GM08714 (cell line): ENCODE data around the gene PPIE.

Experiments used
- H3K4me3 ChIP-seq: fragments of 200-500 bp; sonication (Bioruptor generic); 2 replicates; pipeline ENCODE4 v1.5.1; 2014; ENCODE audit warnings: mild to moderate bottlenecking, low read length, inconsistent platforms
- ZNF274 ChIP-seq: IDR thresholded peaks from 2 replicates; pipeline ENCODE4 v1.6.1; 2012; ENCODE audit warnings: mild to moderate bottlenecking, low read depth, low read length

The PPIE gene

DNA sequence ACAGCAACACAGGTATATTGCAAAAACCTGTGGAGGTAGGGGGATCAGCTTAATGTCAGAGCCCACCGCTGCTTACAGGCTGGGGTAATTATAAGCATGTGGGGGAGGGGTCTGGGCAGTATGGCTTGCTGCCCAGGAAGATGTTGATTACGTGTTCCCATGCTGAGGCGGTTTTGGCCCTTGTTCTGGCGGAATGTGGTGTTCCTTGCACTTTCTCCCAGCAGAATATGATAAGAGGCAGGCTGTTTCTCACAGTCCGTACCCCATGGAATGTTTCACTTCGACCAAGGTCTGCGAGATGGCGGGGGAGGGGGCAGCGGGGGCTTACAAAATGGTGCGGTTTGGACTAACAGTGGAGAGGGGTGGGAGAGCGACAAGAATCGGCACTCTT lies 37.6 kb upstream of the PPIE start:
- no peak overlapping the region for H3K4me3 ChIP-seq
- no peak for TF ChIP-seq ZNF274

DNA sequence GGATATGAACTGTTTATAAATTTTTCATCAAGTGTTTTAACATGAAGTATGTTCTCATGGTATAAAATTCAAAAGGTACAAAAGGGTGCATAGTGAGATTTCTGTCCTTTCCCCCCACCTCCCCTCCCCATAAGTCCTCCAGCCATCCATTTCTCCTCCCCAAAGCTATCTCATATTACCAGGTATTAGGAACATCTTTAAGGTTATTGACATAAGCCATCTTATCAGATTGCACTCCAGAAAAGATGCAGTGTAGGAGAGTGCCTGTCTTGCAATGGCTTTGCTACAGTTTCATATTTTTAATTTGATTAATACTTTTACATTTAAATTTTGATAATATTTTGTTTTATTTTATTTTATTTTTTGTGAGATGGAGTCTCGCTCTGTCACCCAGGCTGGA lies 33.9 kb upstream of the PPIE start:
- no peak overlapping the region for H3K4me3 ChIP-seq
- TF ChIP-seq ZNF274 = no peak

DNA sequence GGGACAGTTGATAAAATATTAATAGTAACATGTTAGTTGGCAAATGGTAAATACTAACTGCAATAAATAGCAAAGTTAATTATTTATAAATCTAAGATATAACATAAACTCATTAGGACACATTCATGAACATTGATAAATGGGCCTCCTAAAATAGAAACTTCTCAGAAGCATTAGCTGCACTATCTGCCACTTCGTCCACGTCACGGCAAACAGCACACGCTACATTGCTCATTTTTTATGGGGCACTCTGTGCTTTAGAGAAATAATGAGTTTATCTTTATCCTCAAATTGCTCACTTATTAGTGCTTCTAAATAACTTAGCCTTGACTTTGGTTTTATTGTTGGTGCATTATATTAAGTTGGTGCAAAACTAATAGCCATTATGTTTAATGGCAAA lies 31.2 kb upstream of the PPIE start:
- no peak for TF ChIP-seq ZNF274
- H3K4me3 ChIP-seq = no peak overlapping the region

DNA sequence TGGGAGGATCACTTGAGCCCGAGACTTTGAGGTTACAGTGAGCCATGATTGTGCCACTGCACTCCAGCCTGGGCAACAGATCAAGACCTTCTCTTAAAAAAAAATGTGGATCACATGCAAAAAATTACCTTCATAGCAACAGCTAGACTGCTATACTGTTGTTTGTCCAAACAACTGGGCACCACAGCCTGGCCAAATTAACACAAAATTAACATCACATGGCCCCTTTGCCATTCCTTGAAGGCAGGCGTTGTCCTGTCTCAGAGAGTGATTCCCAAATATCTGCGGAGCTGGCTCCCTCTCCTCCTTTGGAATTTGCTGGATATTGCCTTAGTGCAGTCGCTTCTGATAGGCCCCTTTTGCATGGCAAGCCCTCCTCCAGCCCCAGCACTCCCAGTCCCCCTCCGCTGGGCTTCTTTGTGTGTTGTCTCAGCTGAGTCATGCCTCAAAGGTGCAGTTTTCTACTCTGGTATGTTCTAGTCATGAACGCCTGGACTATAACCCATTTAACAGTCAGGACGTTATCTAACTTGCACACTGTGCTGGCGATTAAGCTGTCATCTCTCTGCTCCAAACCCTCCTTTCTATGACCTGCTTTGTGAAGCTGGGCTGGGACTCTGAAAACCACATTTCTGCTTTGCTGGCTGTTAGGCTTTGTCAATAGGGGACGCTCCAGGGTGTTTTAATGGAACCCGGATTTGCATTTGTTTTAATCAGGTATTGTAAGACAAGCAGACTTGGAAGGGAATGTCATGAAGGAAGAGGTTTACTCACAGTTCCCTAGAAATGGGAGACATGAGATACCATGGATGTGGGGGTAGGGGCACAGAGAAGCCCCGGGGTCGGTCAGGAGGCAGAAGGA lies 27.3 kb upstream of the PPIE start:
- no peak overlapping the region for H3K4me3 ChIP-seq
- TF ChIP-seq ZNF274 = no peak

DNA sequence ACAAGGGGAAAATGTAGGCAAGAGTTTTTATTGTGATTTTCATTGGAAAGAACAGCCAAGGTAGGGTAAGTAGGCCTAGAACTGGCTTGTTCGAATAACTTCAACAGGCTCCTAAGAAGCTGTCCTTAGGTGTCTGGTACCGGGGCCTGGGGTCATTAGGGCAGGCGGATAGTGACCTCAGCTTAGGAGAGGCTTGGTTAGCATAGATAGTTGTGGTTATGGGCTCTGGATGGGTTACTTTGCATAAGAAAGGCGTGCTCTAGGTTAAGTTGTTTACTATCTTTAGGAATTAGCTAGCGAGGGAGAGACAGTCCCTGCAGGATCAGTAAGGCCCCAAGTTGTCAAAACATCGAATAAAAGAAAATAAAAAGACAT lies 26.7 kb upstream of the PPIE start:
- H3K4me3 ChIP-seq = no peak overlapping the region
- no peak for TF ChIP-seq ZNF274

DNA sequence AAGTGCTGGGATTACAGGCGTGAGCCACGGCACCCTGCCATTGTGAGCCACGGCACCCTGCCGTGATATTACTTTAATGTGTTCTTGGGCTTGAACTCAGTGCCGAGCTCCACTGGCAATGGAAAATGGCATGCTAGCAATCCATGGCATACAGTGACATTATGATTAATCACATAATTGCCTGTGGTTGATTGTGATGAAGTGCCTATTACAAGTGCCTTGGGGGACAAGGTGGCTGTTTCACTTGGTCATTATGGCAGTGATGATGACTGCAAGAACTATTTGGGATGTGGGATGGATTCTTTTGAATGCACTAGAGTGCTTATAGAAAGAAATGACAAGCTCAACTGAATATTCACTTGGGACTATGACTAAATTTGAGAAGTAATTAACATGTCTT lies 25.1 kb upstream of the PPIE start:
- no peak overlapping the region for H3K4me3 ChIP-seq
- no peak for TF ChIP-seq ZNF274

DNA sequence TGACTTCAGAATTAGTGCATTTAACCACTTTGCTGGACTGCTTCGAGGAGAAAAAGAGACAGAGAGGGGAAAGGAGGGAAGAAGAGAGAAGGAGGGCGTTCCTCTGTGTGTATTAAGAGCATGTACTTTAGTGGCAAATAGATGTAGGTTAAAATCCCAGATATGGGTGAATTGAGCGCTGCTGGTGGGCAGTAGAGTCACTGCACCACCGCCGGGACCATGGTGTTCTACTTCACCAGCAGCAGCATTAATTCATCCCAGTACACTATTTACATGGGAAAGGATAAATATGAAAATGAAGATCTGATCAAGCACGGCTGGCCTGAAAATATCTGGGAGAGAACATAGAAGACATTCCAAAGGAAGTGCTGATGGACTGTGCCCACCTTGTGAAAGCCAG lies 20.9 kb upstream of the PPIE start:
- no peak for TF ChIP-seq ZNF274
- no peak overlapping the region for H3K4me3 ChIP-seq

DNA sequence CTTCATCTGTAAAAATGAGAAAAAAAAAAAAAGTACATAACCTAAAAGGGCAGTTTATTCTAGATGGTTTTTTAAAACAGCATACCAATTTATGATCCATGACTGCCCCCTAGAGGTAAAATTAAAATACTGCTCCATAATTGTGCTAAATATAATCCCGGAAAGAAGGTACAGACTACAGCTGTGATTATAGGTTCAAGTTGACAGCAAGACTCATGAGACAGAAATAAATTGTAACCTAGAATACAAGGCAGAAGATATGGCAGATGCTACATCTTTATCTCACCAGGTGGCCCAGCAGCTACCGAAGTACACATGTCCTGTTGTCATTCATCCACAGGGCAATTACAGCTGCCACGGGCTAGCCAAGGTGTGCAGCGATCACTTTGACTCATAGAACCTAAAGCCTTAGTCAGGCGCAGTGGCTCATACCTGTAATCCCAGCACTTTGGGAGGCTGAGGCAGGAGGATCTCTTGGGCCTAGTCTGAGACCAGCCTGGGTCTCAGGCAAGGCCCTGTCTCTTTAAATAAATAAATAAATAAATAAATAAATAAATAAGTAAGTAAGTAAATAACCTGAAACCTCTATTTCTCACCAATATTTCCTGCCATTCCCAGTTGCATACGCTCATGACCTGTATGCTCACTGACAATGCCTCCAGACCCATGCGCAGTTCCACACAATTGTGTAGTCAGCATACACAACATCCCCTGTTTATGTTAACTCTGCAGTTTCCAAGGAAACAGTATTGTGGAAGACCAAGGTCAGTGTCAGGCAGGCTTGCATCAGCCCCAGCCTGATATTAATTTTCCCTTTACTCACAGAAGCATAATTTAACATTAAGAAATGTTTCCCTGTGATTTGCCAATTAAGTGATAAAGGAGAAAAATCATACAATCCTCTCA lies 18.3 kb upstream of the PPIE start:
- no peak overlapping the region for H3K4me3 ChIP-seq
- TF ChIP-seq ZNF274 = no peak

DNA sequence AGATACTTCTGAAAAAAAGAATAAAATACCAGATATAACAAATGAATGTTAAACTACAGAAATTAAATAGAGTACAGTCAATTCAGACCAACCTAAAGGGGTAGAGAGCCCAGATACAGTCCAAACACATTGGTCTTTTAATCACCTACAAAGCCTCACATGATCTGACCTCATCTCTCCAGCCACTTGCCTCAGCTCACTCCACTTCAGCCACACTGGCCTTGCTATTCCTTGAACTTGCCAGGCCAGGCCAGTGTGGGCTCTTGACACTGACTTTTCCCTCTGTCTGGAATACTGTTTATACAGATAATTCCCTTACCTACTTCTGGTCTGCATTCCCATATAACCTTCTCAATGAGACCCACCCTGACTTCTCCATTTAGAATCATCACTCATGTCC lies 17.0 kb upstream of the PPIE start:
- H3K4me3 ChIP-seq = no peak overlapping the region
- no peak for TF ChIP-seq ZNF274

DNA sequence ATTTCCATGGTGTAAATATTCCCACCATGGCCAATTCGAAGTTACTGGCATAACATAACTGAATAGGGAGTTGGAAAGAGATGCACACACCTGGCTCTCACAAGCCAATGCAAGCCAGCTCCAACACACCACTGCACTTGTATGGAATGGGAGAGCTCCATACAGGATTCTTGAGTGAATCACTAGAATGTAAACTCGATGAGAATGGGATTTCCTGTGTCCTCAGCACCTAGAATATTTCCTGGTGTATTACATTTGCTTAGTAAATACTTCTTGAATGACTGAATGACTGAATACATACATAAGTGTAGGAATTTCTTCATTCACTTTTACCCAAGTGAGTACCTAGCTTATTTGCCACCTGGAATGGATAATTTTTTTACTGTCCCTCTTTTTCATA lies 16.2 kb upstream of the PPIE start:
- no peak for TF ChIP-seq ZNF274
- no peak overlapping the region for H3K4me3 ChIP-seq

DNA sequence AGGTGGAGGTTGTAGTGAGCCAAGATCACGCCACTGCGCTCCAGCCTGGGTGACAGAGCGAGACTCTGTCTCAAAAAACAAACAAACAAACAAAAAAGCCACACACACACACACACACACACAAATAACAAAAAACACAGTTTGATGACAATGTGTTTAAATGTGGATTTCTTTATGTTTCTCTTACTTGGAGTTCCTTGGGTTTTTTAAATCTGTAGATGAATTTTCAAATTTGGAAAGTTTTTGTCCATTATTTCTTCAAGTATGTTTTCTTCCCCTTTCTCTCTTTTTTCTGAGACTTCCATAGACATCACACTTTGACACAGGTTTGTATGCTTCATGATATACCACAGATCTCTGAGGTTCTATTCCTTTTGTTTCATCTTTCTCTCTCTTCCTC lies 12.1 kb upstream of the PPIE start:
- TF ChIP-seq ZNF274 = no peak
- no peak overlapping the region for H3K4me3 ChIP-seq

DNA sequence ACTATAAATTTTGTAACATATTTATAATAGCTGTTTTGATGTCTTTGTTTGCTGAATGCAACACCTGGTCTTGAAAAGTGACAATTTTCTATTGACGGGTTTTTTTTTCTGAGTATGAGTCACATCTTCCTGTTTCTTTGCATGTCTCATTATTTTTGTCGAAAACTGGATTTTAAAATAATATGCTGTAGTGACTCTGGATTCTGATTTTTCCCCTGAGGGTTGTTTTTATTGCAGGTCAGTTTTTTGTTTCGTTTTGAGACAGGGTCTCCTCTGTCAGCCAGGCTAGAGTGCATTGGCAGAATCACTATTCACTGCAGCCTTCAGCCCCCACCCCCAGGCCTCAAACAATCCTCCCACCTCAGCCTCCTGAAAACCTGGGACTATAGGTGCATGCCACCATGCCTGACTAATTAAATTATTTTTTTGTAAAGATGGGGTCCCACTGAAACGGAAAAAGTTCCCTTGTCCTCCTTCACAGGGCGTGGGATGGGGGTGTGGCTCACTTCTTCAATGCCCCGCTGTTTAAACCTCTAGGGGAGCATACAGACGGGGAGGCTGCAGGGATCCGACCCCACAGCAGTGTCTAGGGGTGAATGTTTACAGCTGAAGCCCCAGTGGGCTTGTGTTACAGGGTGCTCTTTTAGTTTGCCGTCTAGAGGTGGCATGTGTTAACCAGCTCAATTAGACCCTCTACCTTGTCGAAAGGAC lies 11.3 kb upstream of the PPIE start:
- no peak for TF ChIP-seq ZNF274
- peak overlapping the region; percentile 26; the same call in 1 of the 2 replicates for H3K4me3 ChIP-seq

DNA sequence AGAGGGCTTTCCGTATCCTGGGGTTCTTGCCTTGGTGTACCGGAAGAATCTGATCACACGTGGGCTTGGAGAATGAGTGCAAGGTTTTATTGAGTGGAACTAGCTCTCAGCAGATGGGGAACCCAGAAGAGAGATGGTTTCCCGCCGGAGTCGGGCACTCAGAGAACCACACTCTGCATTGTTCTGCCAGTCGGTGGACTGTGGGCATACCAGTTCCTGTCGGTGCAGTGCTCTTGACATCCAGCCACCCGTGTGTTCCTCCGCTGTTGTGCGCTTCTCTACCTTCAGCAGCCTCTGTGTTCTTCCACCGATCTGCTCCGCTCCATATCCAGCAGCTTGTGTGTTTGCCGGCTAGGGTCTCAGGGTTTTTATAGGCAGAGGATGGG lies 10.8 kb upstream of the PPIE start:
- no peak for TF ChIP-seq ZNF274

DNA sequence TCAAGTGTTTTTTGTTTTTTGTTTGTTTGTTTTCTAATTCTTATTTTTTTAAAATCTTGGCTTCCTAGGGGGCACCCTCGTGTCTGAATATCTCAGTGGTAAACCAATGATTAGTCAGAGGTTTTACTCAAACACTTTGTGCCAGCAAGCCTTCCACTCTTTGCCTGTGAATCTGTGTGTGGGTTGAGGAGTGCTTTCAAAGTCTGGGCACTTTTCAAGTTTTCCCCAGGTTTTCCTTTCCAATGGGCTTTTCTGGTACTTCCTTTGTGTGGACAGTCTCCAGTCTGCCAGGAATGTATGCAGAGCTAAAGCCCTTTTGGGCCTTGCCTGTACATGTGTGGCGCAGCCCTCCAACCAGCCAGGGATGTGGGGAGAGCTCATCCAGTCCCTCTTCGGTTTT lies 9.7 kb upstream of the PPIE start:
- no peak overlapping the region for H3K4me3 ChIP-seq
- TF ChIP-seq ZNF274 = no peak

More for the DNA sequence above, 10.8 kb upstream of the PPIE start:
- H3K4me3 ChIP-seq = peak overlapping the region; percentile 26; the same call in 1 of the 2 replicates
